Measurements from ENCODE around the gene STEAP2.

DNA sequence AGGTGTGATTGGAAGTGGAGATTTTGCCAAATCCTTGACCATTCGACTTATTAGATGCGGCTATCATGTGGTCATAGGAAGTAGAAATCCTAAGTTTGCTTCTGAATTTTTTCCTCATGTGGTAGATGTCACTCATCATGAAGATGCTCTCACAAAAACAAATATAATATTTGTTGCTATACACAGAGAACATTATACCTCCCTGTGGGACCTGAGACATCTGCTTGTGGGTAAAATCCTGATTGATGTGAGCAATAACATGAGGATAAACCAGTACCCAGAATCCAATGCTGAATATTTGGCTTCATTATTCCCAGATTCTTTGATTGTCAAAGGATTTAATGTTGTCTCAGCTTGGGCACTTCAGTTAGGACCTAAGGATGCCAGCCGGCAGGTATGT lies 13.6 kb downstream of the STEAP2 start:
- TF ChIP-seq, protein P1, sequence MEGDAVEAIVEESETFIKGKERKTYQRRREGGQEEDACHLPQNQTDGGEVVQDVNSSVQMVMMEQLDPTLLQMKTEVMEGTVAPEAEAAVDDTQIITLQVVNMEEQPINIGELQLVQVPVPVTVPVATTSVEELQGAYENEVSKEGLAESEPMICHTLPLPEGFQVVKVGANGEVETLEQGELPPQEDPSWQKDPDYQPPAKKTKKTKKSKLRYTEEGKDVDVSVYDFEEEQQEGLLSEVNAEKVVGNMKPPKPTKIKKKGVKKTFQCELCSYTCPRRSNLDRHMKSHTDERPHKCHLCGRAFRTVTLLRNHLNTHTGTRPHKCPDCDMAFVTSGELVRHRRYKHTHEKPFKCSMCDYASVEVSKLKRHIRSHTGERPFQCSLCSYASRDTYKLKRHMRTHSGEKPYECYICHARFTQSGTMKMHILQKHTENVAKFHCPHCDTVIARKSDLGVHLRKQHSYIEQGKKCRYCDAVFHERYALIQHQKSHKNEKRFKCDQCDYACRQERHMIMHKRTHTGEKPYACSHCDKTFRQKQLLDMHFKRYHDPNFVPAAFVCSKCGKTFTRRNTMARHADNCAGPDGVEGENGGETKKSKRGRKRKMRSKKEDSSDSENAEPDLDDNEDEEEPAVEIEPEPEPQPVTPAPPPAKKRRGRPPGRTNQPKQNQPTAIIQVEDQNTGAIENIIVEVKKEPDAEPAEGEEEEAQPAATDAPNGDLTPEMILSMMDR (IDR thresholded peaks at IDR 0.05), result no peak
- no peak for TF ChIP-seq POLR2A (IDR thresholded peaks at IDR 0.05)

All from esophagus squamous epithelium (tissue), 4 donors.